Kidney (tissue), 14 donors: ENCODE results near the gene TBL1X. TPM values are rescaled to one million over a fixed set of nuclear protein-coding genes. Genes with fewer than 3 reads are reported as not detected.
A peak's percentile ranks its signal among the peaks of the same experiment; 100 is the strongest.

Experiments used
- DNase-seq, 5 donors: peaks; one replicate each; pipeline ENCODE4 v3.0.0-alpha.2; 2013 to 2020
- FAIRE-seq: peaks from 2 replicates; lab custom pipeline; 2012; peaks lifted over from hg19 to GRCh38; lab: Jason Lieb, UNC
- H3K27ac ChIP-seq, 2 donors: one replicate each; pipeline ENCODE4 v1.7.0; 2013; ENCODE audit warnings: low read depth in 2 of 2, low read length in 2 of 2, inconsistent platforms in 1 of 2
- H3K27me3 ChIP-seq: one replicate; pipeline ENCODE4 v1.7.1; 2013; ENCODE audit warnings: low read length, inconsistent platforms; ENCODE audit not compliant: control insufficient read depth, insufficient read depth
- H3K36me3 ChIP-seq, 3 donors: one replicate each; pipeline versions ENCODE4 v1.7.0 to v1.7.1; 2013; ENCODE audit warnings: low read length in 3 of 3, control low read depth in 1 of 3, inconsistent platforms in 1 of 3; ENCODE audit not compliant: insufficient read depth in 3 of 3, control insufficient read depth in 2 of 3
- H3K4me1 ChIP-seq, 3 donors: one replicate each; pipeline versions ENCODE4 v1.7.0 to v1.7.1; 2013; ENCODE audit warnings: low read length in 3 of 3, inconsistent platforms in 1 of 3, low read depth in 1 of 3; ENCODE audit not compliant: control insufficient read depth in 2 of 3, insufficient read depth in 2 of 3
- H3K4me3 ChIP-seq, 3 donors: one replicate each; pipeline versions ENCODE4 v1.7.0 to v1.8.1; 2013; ENCODE audit warnings: low read length in 3 of 3, control low read depth in 1 of 3, inconsistent platforms in 1 of 3
- H3K9ac ChIP-seq, 3 donors: one replicate each; pipeline versions ENCODE4 v1.7.0 to v1.7.1; 2013; ENCODE audit warnings: low read length in 3 of 3, control low read depth in 1 of 3, inconsistent platforms in 1 of 3
- H3K9me3 ChIP-seq, 3 donors: one replicate each; pipeline versions ENCODE4 v1.7.0 to v1.7.1; 2013; ENCODE audit warnings: low read length in 3 of 3, control low read depth in 1 of 3, inconsistent platforms in 1 of 3; ENCODE audit not compliant: control insufficient read depth in 2 of 3, insufficient read depth in 1 of 3
- CTCF ChIP-seq: IDR thresholded peaks from 3 replicates; pipeline ENCODE4 v1.5.1; 2012; ENCODE audit warnings: mild to moderate bottlenecking, moderate library complexity, borderline replicate concordance; ENCODE audit not compliant: insufficient read depth; ENCODE audit errors: extremely low read depth
- intact Hi-C: fragments of 100-400 bp; cut with DNase I; formaldehyde crosslinking; loops from one replicate; pipeline ENCODE4 v1.11.1; 2022
- polyA plus RNA-seq: library from polyadenylated mRNA; stranded (reverse); fragments of 350-450 nt; fragmentation: Illumina TruSeq; extraction: RNeasy Lipid Tissue Mini Kit (QIAGEN cat#74804); gene quantifications from one replicate; pipeline ENCODE4 v1.2.3, GENCODE V29; 2014; ENCODE audit warnings: low read depth, low replicate concordance; ENCODE audit not compliant: insufficient read depth
- total RNA-seq: library from RNA; stranded (reverse); fragmentation: NEBNext Ultra II Directional; extraction: Animal tissue kit (Norgen Biotek cat#: 25700); gene quantifications from one replicate; pipeline ENCODE4 v1.2.1, GENCODE V29; 2021
- donor health status: control.
- donor health status: control.
- donor health status: control.
- donor health status: control.
- donor health status: control.
- donor health status: DM: yes; HTN: yes; CAD: no.
- donor health status: Normal renal cell carcinoma (clear cell type).

TBL1X gene
- total and polyA plus RNA-seq, 2 donors from 2014 or later: 12.5 to 43.0 TPM

GRCh38 chrX:9704876-9705465 lies 240.1 kb downstream of the TBL1X start:
- TF ChIP-seq CTCF: no peak
- Histone ChIP-seq H3K9ac (no peak overlapping the region), H3K36me3 (peaks cover 0 to 11% (median 3%) of the 10 kb centered on the region in 3 donors), H3K9me3 (peaks cover 0 to 2% (median 0%) of the 10 kb centered on the region in 3 donors), H3K4me1 (peaks cover 0 to 3% (median 2%) of the 10 kb centered on the region in 3 donors), H3K4me3 (no peak overlapping the region), H3K27ac (no peak overlapping the region), H3K27me3 (no peaks in the 10 kb centered on the region)
- no peak for FAIRE-seq
- intact Hi-C loops: no loop called here
- peak in 1 of 5 donors; percentile 14 for DNase-seq

- no peak overlapping the region for H3K9ac ChIP-seq
- DNase-seq (no peak), FAIRE-seq (no peak)
- no peak for TF ChIP-seq CTCF
- no peak overlapping the region for H3K27ac ChIP-seq
- no peak overlapping the region for H3K4me3 ChIP-seq
- H3K36me3 ChIP-seq: peaks cover 0 to 10% (median 4%) of the 10 kb centered on the region in 3 donors
- no peaks in the 10 kb centered on the region for H3K27me3 ChIP-seq
- peaks cover 0 to 3% (median 2%) of the 10 kb centered on the region in 3 donors for H3K4me1 ChIP-seq
- H3K9me3 ChIP-seq: peaks cover 0 to 2% (median 0%) of the 10 kb centered on the region in 3 donors
- intact Hi-C loops: no loop called here
Observed at GRCh38 chrX:9706421-9706820, 241.6 kb downstream of the TBL1X start.

DNA sequence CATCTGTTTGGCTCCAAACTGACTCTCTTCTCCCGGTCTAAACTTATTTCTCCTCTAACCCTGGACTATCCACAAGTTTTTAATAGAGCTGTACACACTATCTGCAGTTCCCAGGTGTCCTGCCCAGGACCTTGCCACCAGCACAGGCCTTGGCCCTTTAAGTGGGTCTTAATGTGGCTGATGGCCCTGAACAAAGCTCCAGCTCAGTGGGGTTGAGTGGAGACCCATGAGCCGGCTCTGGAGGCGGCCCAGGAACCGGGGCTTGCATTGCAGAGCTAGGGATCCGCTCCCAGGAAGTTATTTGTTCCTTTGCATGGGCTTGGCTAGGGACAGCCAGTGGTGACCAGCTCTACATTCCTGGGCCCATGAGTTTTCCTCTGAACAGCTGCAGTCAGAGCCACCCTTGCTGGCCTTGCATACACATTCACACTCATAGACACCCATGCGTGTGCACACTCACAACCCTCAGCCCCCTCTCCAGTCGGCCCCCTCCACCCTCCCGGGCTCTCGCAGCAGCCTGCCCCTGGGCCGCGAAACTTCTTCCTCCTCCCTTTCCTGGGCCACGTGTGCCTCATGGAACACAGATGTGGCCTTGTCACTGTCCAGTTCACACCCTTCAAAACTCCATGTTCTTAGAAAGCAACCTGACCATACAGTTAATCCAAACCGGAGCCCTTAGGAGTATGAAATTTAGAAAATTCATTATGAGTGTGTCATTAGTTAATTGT lies 242.6 kb downstream of the TBL1X start:
- intact Hi-C loops: no loop called here
- no peak overlapping the region for H3K9ac ChIP-seq
- peaks cover 0 to 2% (median 0%) of the 10 kb centered on the region in 3 donors for H3K9me3 ChIP-seq
- H3K4me3 ChIP-seq: no peak overlapping the region
- no peak for TF ChIP-seq CTCF
- DNase-seq: no peak
- peaks cover 0 to 3% (median 2%) of the 10 kb centered on the region in 3 donors for H3K4me1 ChIP-seq
- no peak for FAIRE-seq
- H3K27me3 ChIP-seq: no peaks in the 10 kb centered on the region
- H3K27ac ChIP-seq: no peak overlapping the region
- peaks cover 0 to 15% (median 7%) of the 10 kb centered on the region in 3 donors for H3K36me3 ChIP-seq
